HG02870 (cell line): ENCODE measurements around the gene LMAN2.

ENCODE experiments used
- ATAC-seq: cut with Tn5 transposase; IDR thresholded peaks from one replicate; pipeline ENCODE4 v1.9.1; 2021; ENCODE audit warnings: mild to moderate bottlenecking, moderate library complexity; ENCODE audit not compliant: unreplicated experiment

Gene LMAN2

GRCh38 chr5:177328545-177329231 lies 22.8 kb downstream of the LMAN2 start:
- no peak for ATAC-seq

- no peak for ATAC-seq
Measured at GRCh38 chr5:177327539-177328522, 23.6 kb downstream of the LMAN2 start.

GRCh38 chr5:177325868-177326381 lies 25.5 kb downstream of the LMAN2 start:
- ATAC-seq, result no peak

- no peak for ATAC-seq
Measured at GRCh38 chr5:177320879-177321278, 30.6 kb downstream of the LMAN2 start.

GRCh38 chr5:177319913-177320588 lies 31.4 kb downstream of the LMAN2 start:
- no peak for ATAC-seq

GRCh38 chr5:177317959-177318377 lies 33.5 kb downstream of the LMAN2 start:
- no peak for ATAC-seq

GRCh38 chr5:177316005-177316404 lies 35.5 kb downstream of the LMAN2 start:
- ATAC-seq, result no peak

GRCh38 chr5:177315411-177315810 lies 36.1 kb downstream of the LMAN2 start:
- ATAC-seq, result no peak

GRCh38 chr5:177314376-177315342 lies 36.8 kb downstream of the LMAN2 start:
- ATAC-seq, result no peak

- ATAC-seq, result no peak
Measured at GRCh38 chr5:177313561-177314259, 37.8 kb downstream of the LMAN2 start.

GRCh38 chr5:177312649-177313181 lies 38.8 kb downstream of the LMAN2 start:
- ATAC-seq, result peak; percentile 5

- peak; percentile 74 for ATAC-seq
Measured at GRCh38 chr5:177311723-177312648, 39.5 kb downstream of the LMAN2 start, which contains the start of gene MXD3. Gene MXD3, minus strand, starts transcription at chr5:177311898. Its CDS starts 68 bp downstream, at chr5:177311830.

GRCh38 chr5:177311392-177311722 lies 40.1 kb downstream of the LMAN2 start:
- peak; percentile 9 for ATAC-seq

GRCh38 chr5:177310757-177311391 lies 40.6 kb downstream of the LMAN2 start:
- no peak for ATAC-seq

GRCh38 chr5:177310332-177310731 lies 41.1 kb downstream of the LMAN2 start:
- ATAC-seq, result no peak

- no peak for ATAC-seq
Measured at GRCh38 chr5:177309351-177310191, 41.9 kb downstream of the LMAN2 start.

GRCh38 chr5:177308740-177309139 lies 42.7 kb downstream of the LMAN2 start:
- ATAC-seq, result no peak
